SK-N-SH (cell line): ENCODE results near the gene OR8U1. TPM values are rescaled to one million over a fixed set of nuclear protein-coding genes. Genes with fewer than 3 reads are reported as not detected.

ENCODE experiments used
- CTCF ChIA-PET: fragments of 300-600, 350-600 bp; formaldehyde crosslinking; extraction: SDS; loops from one replicate; lab custom pipeline; 2021; lab: Yijun Ruan, JAX
- POLR2A ChIA-PET: fragments of 350-600 bp; sonication (Branson Sonifier 250); formaldehyde crosslinking; extraction: SDS; loops from one replicate; lab custom pipeline; 2020; ENCODE audit warnings: antibody characterized with exemption, inconsistent platforms; lab: Yijun Ruan, JAX
- DNase-seq: peaks from one replicate; pipeline ENCODE4 v3.0.0; 2012
- H2AFZ ChIP-seq: fragments of 200-600 bp; sonication (generic); 2 replicates; pipeline ENCODE4 v1.8.1; 2016; ENCODE audit warnings: antibody characterized with exemption, mild to moderate bottlenecking, low read depth
- H3F3A ChIP-seq: fragments of 200-600 bp; sonication (generic); replicated peaks from 2 replicates; pipeline ENCODE3; 2016; ENCODE audit warnings: antibody characterized with exemption, mild to moderate bottlenecking; ENCODE audit not compliant: insufficient read depth
- H3K27ac ChIP-seq, 2 experiments: fragments of 200-500 bp in 1 of 2; fragments of 200-600 bp in 1 of 2; sonication (Bioruptor generic) in 1 of 2; sonication (generic), shearing (Covaris generic) in 1 of 2; 2 replicates each; pipeline versions ENCODE4 v1.5.1 to v1.6.1; 2014 to 2016; ENCODE audit warnings: low read depth in 2 of 2, inconsistent platforms in 1 of 2, low read length in 1 of 2, mild to moderate bottlenecking in 1 of 2, mixed read lengths in 1 of 2
- H3K27me3 ChIP-seq: fragments of 200-600 bp; sonication (generic), shearing (Covaris generic); 2 replicates; pipeline ENCODE4 v1.6.1; 2016; ENCODE audit warnings: mixed run types; ENCODE audit not compliant: insufficient read depth
- H3K36me3 ChIP-seq, 2 experiments: fragments of 200-500 bp in 1 of 2; fragments of 200-600 bp in 1 of 2; sonication (Bioruptor generic) in 1 of 2; sonication (generic) in 1 of 2; replicated peaks in 1 of 2; 2 replicates each; pipeline versions ENCODE3 to v1.5.1; 2014 to 2016; ENCODE audit warnings: low read length in 1 of 2, mild to moderate bottlenecking in 1 of 2; ENCODE audit not compliant: insufficient read depth in 2 of 2, control insufficient read depth in 1 of 2
- H3K4me1 ChIP-seq, 2 experiments: fragments of 200-500 bp in 1 of 2; fragments of 200-600 bp in 1 of 2; sonication (Bioruptor generic) in 1 of 2; sonication (generic), shearing (Covaris generic) in 1 of 2; 2 replicates each; pipeline versions ENCODE4 v1.5.1 to v1.6.1; 2014 to 2016; ENCODE audit warnings: low read depth in 1 of 2, low read length in 1 of 2, mixed run types in 1 of 2; ENCODE audit not compliant: insufficient read depth in 2 of 2, control insufficient read depth in 1 of 2
- H3K4me2 ChIP-seq: fragments of 200-600 bp; sonication (generic), shearing (Covaris generic); 2 replicates; pipeline ENCODE4 v1.6.1; 2017; ENCODE audit warnings: mixed run types
- H3K4me3 ChIP-seq, 2 experiments: fragments of 200-500 bp in 1 of 2; fragments of 200-600 bp in 1 of 2; sonication (Bioruptor generic) in 1 of 2; sonication (generic), shearing (Covaris generic) in 1 of 2; 2 replicates each; pipeline versions ENCODE4 v1.5.1 to v1.8.1; 2014 to 2016; ENCODE audit warnings: low read depth in 2 of 2, inconsistent platforms in 1 of 2, low read length in 1 of 2, mild to moderate bottlenecking in 1 of 2, mixed read lengths in 1 of 2, moderate library complexity in 1 of 2
- H3K79me2 ChIP-seq: fragments of 200-600 bp; sonication (generic); 2 replicates; pipeline ENCODE4 v1.8.1; 2017; ENCODE audit warnings: mild to moderate bottlenecking; ENCODE audit not compliant: insufficient read depth
- H3K9ac ChIP-seq: fragments of 200-600 bp; sonication (generic); 2 replicates; pipeline ENCODE4 v1.6.1; 2017; ENCODE audit warnings: mixed run types
- H3K9me2 ChIP-seq: fragments of 200-600 bp; sonication (generic); 2 replicates; pipeline ENCODE4 v1.6.1; 2017; ENCODE audit warnings: mixed run types
- H3K9me3 ChIP-seq: fragments of 200-600 bp; sonication (generic); 2 replicates; pipeline ENCODE4 v1.6.1; 2017; ENCODE audit warnings: mixed run types, mild to moderate bottlenecking, moderate library complexity
- H4K20me1 ChIP-seq: fragments of 200-600 bp; sonication (generic); 2 replicates; pipeline ENCODE4 v1.6.1; 2017; ENCODE audit warnings: mild to moderate bottlenecking, mixed run types; ENCODE audit not compliant: insufficient read depth
- EP300 ChIP-seq, 2 experiments: IDR thresholded peaks; 2 replicates each; pipeline versions ENCODE4 v1.4.0 to v1.6.1; 2012; ENCODE audit warnings: borderline replicate concordance in 1 of 2, low read depth in 1 of 2, low read length in 1 of 2
- FOSL2 ChIP-seq: IDR thresholded peaks from 2 replicates; pipeline ENCODE4 v1.4.0; 2012; ENCODE audit warnings: low read depth, mild to moderate bottlenecking, moderate library complexity, borderline replicate concordance
- FOXJ3 ChIP-seq: sonication (generic); formaldehyde crosslinking; IDR thresholded peaks from 2 replicates; pipeline ENCODE4 v1.5.1; 2020; ENCODE audit warnings: mild to moderate bottlenecking, missing genetic modification reagents
- FOXM1 ChIP-seq: IDR thresholded peaks from 2 replicates; pipeline ENCODE4 v1.4.0; 2012; ENCODE audit warnings: low read depth, mild to moderate bottlenecking
- GATA2 ChIP-seq: sonication (generic); formaldehyde crosslinking; IDR thresholded peaks from 2 replicates; pipeline ENCODE4 v1.5.0; 2020; ENCODE audit warnings: mild to moderate bottlenecking, missing genetic modification reagents
- JUND ChIP-seq: IDR thresholded peaks from 2 replicates; pipeline ENCODE4 v1.4.0; 2012
- NRF1 ChIP-seq: IDR thresholded peaks from 2 replicates; pipeline ENCODE4 v1.6.1; 2012; ENCODE audit warnings: low read depth, mild to moderate bottlenecking, low read length
- RXRA ChIP-seq: IDR thresholded peaks from 2 replicates; pipeline ENCODE4 v1.4.0; 2012; ENCODE audit warnings: low read depth, mild to moderate bottlenecking, borderline replicate concordance
- SIN3A ChIP-seq: IDR thresholded peaks from 2 replicates; pipeline ENCODE4 v1.6.1; 2012; ENCODE audit warnings: low read depth, mild to moderate bottlenecking, low read length, moderate library complexity, borderline replicate concordance
- TAF1 ChIP-seq: IDR thresholded peaks from 2 replicates; pipeline ENCODE4 v1.6.1; 2012; ENCODE audit warnings: low read depth, mild to moderate bottlenecking, low read length, moderate library complexity, borderline replicate concordance
- TEAD4 ChIP-seq: IDR thresholded peaks from 2 replicates; pipeline ENCODE4 v1.4.0; 2012; ENCODE audit warnings: mild to moderate bottlenecking, borderline replicate concordance; ENCODE audit not compliant: insufficient read depth
- WGBS: methylation state at CpG from one replicate; pipeline ENCODE4 v1.1.6; 2017; ENCODE audit warnings: low lambda C conversion rate; 5-methylcytosine and 5-hydroxymethylcytosine counted together
- polyA plus RNA-seq, 3 experiments: library from polyadenylated mRNA; depleted of rRNA; stranded (reverse); fragments of >200 nt; gene quantifications; 2 replicates each; pipeline ENCODE4 v1.2.3, GENCODE V29; 2012
- TF ChIP-seq, protein P1 (sequence below): fragments of 200-600 bp; sonication (generic); IDR thresholded peaks from 2 replicates; pipeline ENCODE4 v1.6.1; 2017; ENCODE audit warnings: antibody characterized with exemption, mild to moderate bottlenecking, moderate library complexity
- TF ChIP-seq, protein P2 (sequence below): IDR thresholded peaks from 2 replicates; pipeline ENCODE4 v1.4.0; 2012; ENCODE audit warnings: low read depth
- TF ChIP-seq, protein P3 (sequence below): IDR thresholded peaks from 2 replicates; pipeline ENCODE4 v1.6.1; 2012; ENCODE audit warnings: mild to moderate bottlenecking, low read depth, low read length, moderate library complexity
- TF ChIP-seq, protein P4 (sequence below): IDR thresholded peaks from 2 replicates; pipeline ENCODE4 v1.4.0; 2012; ENCODE audit warnings: low read depth, borderline replicate concordance

Gene OR8U1
- not detected in 2 replicates for polyA plus RNA-seq (2012; rRNA removed)
- not detected in 2 replicates for polyA plus RNA-seq (2012; cell fraction: cytosol; rRNA removed)
- not detected in 2 replicates for polyA plus RNA-seq (2012; cell fraction: nucleus; rRNA removed)

DNA sequence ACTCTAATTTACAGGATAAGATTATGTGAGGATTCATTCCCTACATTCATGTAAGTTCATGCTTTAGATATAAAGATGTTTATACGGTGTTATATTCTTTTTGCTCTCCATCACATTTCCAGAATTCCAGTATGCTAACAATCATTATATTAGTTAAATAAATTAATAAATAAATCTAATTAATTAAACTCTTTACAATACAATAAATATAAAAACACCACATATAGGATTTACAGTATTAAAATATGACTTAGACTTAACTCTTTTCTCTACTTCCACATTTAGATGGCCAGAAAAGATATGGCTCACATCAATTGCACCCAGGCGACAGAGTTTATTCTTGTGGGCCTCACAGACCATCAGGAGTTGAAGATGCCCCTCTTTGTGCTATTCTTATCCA, at the start of gene OR8U1:
Gene OR8U1 (plus strand): TSS at position 301 of the 400 bp plus-strand sequence. CDS start 0 bp downstream, at position 301.
- Histone ChIP-seq H3K79me2 (no peaks in the 10 kb centered on the region), H4K20me1 (no peaks in the 10 kb centered on the region), H3K4me2 (no peak within 1 kb of the TSS), H3K27me3 (no peaks in the 10 kb centered on the region), H3K9me3 (no peaks in the 10 kb centered on the region), H3K36me3 (no peaks in the 10 kb centered on the region), H3K9ac (no peak within 1 kb of the TSS), H3F3A (no peaks in the 10 kb centered on the region), H3K4me1 (no peaks in the 10 kb centered on the region), H3K9me2 (no peaks in the 10 kb centered on the region), H3K4me3 (no peak within 1 kb of the TSS), H3K27ac (no peak within 1 kb of the TSS), H2AFZ (no peak within 1 kb of the TSS)
- TF ChIP-seq GATA2 (CRISPR knock-in tag) (no peak), NRF1 (no peak), FOSL2 (no peak), TAF1 (no peak), EP300 (IDR thresholded peaks at IDR 0.05; ENCODE audit: borderline replicate concordance in 1 of 2, low read depth in 1 of 2, low read length in 1 of 2) (no peak), TEAD4 (no peak), RXRA (no peak), FOXM1 (no peak), FOXJ3 (CRISPR knock-in tag) (no peak), SIN3A (no peak), JUND (no peak)
- TF ChIP-seq, protein P1, sequence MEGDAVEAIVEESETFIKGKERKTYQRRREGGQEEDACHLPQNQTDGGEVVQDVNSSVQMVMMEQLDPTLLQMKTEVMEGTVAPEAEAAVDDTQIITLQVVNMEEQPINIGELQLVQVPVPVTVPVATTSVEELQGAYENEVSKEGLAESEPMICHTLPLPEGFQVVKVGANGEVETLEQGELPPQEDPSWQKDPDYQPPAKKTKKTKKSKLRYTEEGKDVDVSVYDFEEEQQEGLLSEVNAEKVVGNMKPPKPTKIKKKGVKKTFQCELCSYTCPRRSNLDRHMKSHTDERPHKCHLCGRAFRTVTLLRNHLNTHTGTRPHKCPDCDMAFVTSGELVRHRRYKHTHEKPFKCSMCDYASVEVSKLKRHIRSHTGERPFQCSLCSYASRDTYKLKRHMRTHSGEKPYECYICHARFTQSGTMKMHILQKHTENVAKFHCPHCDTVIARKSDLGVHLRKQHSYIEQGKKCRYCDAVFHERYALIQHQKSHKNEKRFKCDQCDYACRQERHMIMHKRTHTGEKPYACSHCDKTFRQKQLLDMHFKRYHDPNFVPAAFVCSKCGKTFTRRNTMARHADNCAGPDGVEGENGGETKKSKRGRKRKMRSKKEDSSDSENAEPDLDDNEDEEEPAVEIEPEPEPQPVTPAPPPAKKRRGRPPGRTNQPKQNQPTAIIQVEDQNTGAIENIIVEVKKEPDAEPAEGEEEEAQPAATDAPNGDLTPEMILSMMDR: no peak
- TF ChIP-seq, protein P2, sequence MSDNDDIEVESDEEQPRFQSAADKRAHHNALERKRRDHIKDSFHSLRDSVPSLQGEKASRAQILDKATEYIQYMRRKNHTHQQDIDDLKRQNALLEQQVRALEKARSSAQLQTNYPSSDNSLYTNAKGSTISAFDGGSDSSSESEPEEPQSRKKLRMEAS: no peak
- TF ChIP-seq, protein P3, sequence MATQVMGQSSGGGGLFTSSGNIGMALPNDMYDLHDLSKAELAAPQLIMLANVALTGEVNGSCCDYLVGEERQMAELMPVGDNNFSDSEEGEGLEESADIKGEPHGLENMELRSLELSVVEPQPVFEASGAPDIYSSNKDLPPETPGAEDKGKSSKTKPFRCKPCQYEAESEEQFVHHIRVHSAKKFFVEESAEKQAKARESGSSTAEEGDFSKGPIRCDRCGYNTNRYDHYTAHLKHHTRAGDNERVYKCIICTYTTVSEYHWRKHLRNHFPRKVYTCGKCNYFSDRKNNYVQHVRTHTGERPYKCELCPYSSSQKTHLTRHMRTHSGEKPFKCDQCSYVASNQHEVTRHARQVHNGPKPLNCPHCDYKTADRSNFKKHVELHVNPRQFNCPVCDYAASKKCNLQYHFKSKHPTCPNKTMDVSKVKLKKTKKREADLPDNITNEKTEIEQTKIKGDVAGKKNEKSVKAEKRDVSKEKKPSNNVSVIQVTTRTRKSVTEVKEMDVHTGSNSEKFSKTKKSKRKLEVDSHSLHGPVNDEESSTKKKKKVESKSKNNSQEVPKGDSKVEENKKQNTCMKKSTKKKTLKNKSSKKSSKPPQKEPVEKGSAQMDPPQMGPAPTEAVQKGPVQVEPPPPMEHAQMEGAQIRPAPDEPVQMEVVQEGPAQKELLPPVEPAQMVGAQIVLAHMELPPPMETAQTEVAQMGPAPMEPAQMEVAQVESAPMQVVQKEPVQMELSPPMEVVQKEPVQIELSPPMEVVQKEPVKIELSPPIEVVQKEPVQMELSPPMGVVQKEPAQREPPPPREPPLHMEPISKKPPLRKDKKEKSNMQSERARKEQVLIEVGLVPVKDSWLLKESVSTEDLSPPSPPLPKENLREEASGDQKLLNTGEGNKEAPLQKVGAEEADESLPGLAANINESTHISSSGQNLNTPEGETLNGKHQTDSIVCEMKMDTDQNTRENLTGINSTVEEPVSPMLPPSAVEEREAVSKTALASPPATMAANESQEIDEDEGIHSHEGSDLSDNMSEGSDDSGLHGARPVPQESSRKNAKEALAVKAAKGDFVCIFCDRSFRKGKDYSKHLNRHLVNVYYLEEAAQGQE: no peak
- TF ChIP-seq, protein P4, sequence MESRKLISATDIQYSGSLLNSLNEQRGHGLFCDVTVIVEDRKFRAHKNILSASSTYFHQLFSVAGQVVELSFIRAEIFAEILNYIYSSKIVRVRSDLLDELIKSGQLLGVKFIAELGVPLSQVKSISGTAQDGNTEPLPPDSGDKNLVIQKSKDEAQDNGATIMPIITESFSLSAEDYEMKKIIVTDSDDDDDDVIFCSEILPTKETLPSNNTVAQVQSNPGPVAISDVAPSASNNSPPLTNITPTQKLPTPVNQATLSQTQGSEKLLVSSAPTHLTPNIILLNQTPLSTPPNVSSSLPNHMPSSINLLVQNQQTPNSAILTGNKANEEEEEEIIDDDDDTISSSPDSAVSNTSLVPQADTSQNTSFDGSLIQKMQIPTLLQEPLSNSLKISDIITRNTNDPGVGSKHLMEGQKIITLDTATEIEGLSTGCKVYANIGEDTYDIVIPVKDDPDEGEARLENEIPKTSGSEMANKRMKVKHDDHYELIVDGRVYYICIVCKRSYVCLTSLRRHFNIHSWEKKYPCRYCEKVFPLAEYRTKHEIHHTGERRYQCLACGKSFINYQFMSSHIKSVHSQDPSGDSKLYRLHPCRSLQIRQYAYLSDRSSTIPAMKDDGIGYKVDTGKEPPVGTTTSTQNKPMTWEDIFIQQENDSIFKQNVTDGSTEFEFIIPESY: no peak
- ChIA-PET POLR2A (no interaction called here), CTCF (no interaction called here)
- WGBS: under 1% methylated on average over 2 of the region's 2 CpGs
- DNase-seq: no peak
